Activated CD8-positive, alpha-beta memory T cell treated with anti-CD3 and anti-CD28 coated beads for 36 hours (primary cell): ENCODE measurements around the gene CDH24. TPM values are rescaled to one million over a fixed set of nuclear protein-coding genes. Genes with fewer than 3 reads are reported as not detected.

Experiments used
- CTCF ChIA-PET: fragments of 350-600 bp; sonication (Branson Sonifier 250); formaldehyde crosslinking; loops from one replicate; lab custom pipeline; 2021; ENCODE audit warnings: antibody characterized with exemption; lab: Charles Lee
- POLR2A ChIA-PET: fragments of 350-600 bp; sonication (Branson Sonifier 250); formaldehyde crosslinking; loops from one replicate; lab custom pipeline; 2021; ENCODE audit warnings: antibody characterized with exemption; lab: Charles Lee
- total RNA-seq, 2 experiments: library from RNA; stranded (reverse); gene quantifications; one replicate each; pipeline ENCODE4 v1.2.3, GENCODE V29; 2021

CDH24 gene
- total RNA-seq, 2 experiments from 2014 or later, result 0.53 to 0.82 TPM

DNA sequence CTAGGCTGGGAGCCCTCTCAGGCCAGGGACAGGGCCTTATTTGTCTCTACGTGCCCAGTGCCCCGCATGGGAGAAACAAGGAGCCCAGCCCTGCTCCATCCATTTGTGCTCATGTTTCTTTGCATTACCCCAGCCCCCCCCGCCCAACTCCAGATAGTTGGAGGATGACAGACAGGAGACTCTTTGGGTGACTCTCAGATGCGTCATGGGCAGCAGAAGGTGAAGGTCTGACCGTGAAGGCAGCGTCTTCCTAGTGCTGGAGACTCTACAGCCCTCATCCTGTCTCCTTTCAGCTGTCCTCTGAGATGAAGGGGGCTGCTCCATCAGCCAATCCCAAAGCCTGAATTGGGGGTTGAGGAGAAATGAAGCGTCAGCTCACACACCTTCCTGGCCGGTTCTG is 15.6 kb downstream of the CDH24 start:
- ChIA-PET POLR2A (no interaction called here), CTCF (interaction anchor here (0.6 to 2.2 kb wide), 2 partner anchors 18 to 56 kb away, joined by 3 to 8 read pairs; no protein-coding TSS in a partner anchor)

DNA sequence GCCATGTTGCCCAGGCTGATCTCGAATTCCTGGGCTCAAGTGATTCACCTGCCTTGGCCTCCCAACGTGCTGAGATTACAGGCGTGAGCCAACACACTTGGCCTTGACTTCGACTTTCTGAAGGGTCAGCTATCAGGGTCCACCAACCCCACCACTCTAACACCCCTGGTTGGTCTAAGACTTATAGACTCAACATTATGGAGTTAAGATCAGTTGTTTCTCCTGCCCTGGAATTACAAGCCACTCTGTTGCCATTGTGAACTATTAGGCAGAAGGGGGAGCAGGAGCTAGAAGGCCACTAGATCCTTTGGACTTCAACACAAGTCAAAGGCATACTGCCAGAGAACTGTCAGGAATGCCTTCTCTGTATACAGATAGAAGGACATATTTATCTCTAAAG is 17.2 kb downstream of the CDH24 start:
- CTCF ChIA-PET, result interaction anchor here (0.8 to 2.2 kb wide), 4 partner anchors 18 to 57 kb away, joined by 3 to 8 read pairs (median 4); partner anchors contain the start of gene CDH24
- POLR2A ChIA-PET, result no interaction called here

DNA sequence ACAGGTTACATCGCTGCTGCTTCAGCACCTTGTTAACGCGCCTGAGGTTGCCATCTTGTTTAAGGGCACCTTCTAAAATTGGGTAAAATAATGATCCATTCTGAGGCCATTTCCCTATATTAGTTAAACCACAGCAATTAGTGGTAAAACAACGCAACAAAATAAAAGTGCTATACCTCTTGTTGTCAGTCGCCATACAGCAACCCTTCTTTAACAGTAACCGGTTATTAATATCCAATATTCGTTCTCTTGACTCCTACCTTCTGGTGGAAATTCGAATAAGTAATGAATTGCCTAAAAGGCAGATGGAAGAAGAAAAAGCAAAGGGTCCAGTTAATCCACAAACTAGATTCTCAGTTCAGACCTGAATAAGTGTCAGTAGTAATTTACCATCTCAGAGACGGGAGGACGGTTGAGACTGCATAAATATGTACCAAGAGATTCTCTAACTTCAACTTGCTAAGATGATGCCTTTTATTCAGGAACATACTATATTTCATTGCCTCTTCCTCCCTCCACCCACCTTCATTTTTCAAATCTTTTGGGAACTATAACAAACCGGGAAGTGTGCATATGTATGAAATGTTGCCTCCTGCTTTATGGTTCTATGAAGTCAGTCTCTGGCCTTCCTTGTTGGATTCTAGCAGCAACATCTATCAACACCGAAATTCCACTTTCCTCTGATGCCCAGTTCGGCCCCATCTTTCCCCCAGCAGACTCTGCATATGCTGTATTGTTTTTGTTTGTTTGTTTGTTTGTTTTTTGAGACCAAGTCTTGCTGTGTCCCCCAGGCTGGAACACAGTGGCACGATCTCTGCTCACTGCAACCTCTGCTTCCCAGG is 21.8 kb downstream of the CDH24 start:
- CTCF ChIA-PET, result interaction anchor here (0.6 to 2.1 kb wide), 2 partner anchors 16 to 22 kb away, joined by 5 to 8 read pairs; partner anchors contain the start of gene CDH24
- POLR2A ChIA-PET, result interaction anchor here (2.5 kb wide), 1 partner anchor 29 kb away, joined by 12 read pairs; no protein-coding TSS in a partner anchor

DNA sequence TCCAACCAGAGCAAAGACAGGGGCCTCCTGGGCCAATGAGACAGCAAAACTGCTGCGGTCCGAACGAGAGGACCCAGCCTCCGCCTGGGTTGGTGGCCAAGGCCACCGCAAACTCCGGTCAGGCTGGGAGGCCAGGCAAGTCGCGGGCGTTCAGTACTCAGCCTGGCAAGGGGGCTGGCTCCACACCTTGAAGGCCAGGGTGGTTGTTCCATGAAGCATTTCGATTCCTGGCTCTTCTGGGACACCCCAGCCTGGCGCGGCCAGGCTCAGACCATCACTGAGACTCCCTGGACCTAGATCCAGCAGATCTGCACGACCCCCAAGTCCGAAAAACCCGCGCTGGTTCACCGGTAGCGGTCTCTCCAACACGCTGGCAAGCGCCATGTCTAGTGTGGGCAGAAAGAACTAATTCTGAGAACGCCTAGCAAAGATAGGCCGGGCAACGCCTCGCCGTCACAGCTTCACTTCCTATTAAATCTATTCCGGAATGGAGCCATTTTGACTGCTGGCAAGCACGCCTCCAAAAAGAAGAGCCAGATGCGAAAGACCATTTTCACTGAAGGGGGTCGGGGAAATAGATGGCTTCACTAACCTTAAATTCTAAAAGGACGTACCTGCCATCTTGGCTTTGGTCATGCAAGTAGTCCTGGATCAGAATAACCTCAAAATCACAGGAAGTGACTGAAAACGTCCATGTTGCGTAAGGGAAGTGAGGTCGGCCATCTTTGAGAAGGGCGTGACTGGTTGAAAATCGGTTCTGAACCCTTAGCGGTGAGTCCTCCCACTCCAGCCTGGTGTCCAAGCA is 22.6 kb downstream of the CDH24 start, which contains the start of gene PSMB5:
TSS of gene PSMB5 (minus strand) at position 403 of the 805 bp plus-strand sequence. CDS start at position 384, 19 bp downstream.
- ChIA-PET CTCF (interaction anchor here (0.7 to 2.1 kb wide), 4 partner anchors 21 to 42 kb away, joined by 4 to 9 read pairs (median 7); partner anchors contain the start of gene CDH24), POLR2A (interaction anchor here (0.6 to 2.5 kb wide), 2 partner anchors 28 to 44 kb away, joined by 5 to 12 read pairs; no protein-coding TSS in a partner anchor)

DNA sequence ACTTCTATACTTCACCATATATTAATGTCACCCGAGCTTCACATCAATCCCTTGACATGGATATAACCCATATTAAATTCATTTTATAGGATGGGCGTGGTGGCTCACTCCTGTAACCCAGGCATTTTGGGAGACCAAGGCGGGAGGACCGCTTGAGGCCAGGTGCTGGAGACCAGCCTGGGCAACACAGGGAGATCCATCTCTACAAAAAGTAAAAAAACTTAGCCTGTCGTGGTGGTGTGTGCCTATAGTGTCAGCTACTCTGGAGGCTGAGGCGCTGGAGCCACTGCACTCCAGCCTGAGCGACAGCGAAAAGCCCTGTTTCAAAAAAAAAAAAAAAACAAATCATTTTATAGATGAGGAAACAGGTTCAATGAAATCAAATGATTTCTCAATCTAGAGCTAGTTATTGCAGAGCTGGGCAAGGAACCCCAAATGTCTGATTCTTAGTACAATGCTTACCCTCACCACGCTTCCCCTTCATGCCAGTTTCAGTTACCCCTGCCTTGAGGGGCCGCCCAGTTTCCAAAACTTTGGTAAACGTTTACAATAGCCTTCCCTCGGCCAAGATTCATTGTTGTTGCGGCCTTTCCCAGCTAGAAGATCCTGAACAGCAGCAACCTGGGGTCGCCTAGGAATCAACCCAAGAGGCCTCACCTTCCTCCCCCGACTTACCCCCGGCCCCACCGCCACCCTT is 23.4 kb downstream of the CDH24 start:
- POLR2A ChIA-PET, result interaction anchor here (0.6 to 2.5 kb wide), 2 partner anchors 27 to 43 kb away, joined by 5 to 12 read pairs; no protein-coding TSS in a partner anchor
- CTCF ChIA-PET, result interaction anchor here (0.7 to 2.1 kb wide), 6 partner anchors 8 to 41 kb away, joined by 3 to 9 read pairs (median 5); partner anchors contain the start of gene CDH24

DNA sequence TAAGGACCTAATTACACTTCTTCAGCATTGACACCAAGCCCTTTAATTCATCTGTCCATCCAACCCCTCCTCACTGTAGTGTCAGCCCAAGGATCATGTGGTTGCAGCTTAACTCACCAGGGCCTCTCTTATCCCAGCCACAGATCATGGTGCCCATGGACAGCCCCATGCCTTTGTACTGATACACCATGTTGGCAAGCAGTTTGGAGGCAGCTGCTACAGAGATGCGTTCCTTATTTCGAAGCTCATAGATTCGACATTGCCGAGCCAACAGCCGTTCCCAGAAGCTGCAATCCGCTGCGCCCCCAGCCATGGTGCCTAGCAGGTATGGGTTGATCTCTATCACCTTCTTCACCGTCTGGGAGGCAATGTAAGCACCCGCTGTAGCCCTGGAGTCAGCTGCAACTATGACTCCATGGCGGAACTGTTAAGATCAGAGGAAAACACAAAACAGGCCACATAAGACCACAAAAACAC is 24.0 kb downstream of the CDH24 start:
- POLR2A ChIA-PET, result interaction anchor here (2.5 kb wide), 1 partner anchor 26 kb away, joined by 12 read pairs; no protein-coding TSS in a partner anchor
- CTCF ChIA-PET, result interaction anchor here (0.9 to 2.1 kb wide), 5 partner anchors 8 to 40 kb away, joined by 3 to 9 read pairs (median 6); partner anchors contain the start of gene CDH24

DNA sequence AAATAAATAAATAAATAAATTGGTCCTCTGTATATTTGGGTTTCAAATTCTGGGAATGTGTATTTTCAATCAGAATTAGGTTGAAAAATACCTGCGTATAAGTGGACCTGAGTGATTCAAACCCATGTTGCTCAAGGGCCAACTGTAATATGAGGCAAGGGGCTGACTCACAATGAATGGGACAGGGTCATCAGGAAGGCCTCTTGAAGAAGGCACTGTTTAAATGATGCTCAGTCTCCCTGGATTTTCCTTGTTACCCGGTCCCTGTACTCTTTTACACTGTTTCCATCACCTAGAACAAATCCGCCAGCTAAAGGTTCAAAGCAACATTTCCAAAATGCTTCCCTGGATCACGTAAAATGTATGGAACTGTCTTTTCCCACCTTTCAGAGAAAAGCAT is 26.4 kb downstream of the CDH24 start:
- ChIA-PET CTCF (interaction anchor here (0.8 to 2.1 kb wide), 4 partner anchors 25 to 45 kb away, joined by 3 to 7 read pairs (median 4); partner anchors contain the start of gene CDH24), POLR2A (no interaction called here)

DNA sequence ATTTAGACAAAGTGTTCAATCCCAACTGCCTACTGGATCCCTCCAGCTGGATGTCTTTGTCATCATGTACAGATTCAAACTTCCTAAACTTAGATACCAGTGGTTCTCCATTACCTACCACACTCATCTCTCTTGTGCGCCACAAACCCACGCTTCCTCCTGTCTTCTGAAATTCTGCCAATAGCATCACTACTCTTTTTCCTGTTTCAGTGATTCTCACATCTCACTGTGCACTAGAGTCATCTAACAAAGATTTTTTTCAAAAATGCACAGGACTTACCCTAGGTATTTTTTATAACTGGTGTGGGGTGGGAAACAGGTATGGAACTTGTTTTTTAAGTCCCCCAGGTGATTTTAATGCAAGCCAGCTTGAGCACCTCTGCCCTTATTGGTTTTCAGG is 28.5 kb downstream of the CDH24 start:
- ChIA-PET CTCF (interaction anchor here (0.5 to 5.1 kb wide), 5 partner anchors 22 to 1419 kb away, joined by 3 to 18 read pairs (median 3); no protein-coding TSS in a partner anchor), POLR2A (interaction anchor here (0.6 to 1.0 kb wide), 3 partner anchors 19 to 263 kb away, joined by 3 read pairs; partner anchors contain the start of gene OXA1L)

DNA sequence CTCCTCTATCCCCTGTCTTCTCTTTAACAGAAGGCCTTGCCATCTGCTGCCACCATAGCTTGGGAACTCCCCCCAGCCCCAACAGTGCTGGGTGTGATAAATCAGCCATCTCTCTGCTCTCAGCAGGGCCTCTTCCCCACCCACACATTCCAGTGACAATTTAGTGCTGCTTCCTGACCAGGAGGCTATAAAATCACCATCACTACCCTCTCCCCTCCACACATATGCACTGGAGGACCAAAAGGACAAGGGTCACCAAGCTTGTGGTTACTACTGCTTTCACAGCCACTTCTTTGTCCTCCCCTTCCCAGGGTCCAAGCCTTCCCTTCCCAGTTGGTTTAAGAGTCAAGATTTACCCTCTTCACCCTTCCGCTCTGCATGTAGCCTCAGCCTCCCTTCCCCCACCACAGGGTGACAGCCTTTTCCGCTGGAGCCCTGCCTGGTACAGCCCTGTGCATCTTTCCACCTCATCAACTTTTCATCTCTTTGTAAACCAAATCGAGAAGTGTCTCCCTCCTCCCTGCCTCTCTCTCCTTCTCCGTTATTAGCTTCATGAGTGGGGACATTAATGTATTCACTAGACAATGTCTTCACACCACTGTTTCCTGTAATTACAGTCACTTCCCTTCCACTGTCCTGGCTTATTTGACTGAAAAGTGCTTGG is 32.0 kb downstream of the CDH24 start:
- ChIA-PET CTCF (interaction anchor here (1.5 to 5.1 kb wide), 4 partner anchors 8 to 39 kb away, joined by 3 to 18 read pairs (median 6); no protein-coding TSS in a partner anchor), POLR2A (interaction anchor here (1.4 kb wide), 1 partner anchor 31 kb away, joined by 4 read pairs; no protein-coding TSS in a partner anchor)

DNA sequence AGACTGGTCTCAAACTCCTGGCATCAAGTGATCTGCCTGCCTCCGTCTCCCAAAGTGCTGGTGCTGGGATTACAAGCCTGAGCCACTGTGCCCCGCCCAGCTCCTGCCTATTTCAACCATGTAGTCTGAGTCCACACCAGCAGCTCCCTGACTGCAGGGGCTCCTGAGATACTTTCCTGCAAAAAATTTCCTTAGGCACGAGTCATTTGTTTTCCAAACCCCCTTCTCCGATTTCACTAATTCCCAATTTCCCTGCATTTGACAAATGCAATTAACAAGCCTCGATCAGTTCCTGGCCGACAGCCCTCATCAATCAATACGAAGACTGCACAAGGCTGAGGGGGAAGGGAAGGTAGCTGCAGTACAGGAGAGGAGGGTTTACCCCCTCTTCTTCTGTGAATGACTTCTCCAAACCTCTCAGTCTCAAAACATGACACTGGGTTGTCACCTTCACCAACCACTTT is 32.7 kb downstream of the CDH24 start:
- CTCF ChIA-PET, result interaction anchor here (1.5 to 2.2 kb wide), 4 partner anchors 9 to 34 kb away, joined by 3 to 7 read pairs (median 4); no protein-coding TSS in a partner anchor
- POLR2A ChIA-PET, result interaction anchor here (1.4 kb wide), 1 partner anchor 30 kb away, joined by 4 read pairs; no protein-coding TSS in a partner anchor

DNA sequence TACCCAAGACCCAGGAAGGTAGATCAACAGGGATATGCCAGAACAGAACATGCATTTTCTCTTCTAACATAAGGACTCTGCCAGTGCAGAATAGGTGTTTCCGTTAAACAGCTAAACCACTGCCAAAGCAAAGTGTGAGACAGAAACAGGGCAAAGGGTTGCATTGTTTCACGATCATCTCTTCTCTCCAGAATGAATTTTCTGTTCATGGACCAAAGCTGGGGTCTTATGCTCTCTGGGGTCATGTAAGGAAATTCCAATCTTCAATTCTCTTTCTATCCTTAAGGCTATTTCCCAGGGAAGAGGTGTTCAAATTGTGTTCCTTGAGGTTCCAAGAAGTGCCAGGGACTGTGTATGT is 33.5 kb downstream of the CDH24 start:
- ChIA-PET CTCF (interaction anchor here (1.6 to 2.2 kb wide), 3 partner anchors 17 to 35 kb away, joined by 4 to 7 read pairs (median 5); no protein-coding TSS in a partner anchor), POLR2A (interaction anchor here (0.6 kb wide), 1 partner anchor 22 kb away, joined by 6 read pairs; no protein-coding TSS in a partner anchor)

DNA sequence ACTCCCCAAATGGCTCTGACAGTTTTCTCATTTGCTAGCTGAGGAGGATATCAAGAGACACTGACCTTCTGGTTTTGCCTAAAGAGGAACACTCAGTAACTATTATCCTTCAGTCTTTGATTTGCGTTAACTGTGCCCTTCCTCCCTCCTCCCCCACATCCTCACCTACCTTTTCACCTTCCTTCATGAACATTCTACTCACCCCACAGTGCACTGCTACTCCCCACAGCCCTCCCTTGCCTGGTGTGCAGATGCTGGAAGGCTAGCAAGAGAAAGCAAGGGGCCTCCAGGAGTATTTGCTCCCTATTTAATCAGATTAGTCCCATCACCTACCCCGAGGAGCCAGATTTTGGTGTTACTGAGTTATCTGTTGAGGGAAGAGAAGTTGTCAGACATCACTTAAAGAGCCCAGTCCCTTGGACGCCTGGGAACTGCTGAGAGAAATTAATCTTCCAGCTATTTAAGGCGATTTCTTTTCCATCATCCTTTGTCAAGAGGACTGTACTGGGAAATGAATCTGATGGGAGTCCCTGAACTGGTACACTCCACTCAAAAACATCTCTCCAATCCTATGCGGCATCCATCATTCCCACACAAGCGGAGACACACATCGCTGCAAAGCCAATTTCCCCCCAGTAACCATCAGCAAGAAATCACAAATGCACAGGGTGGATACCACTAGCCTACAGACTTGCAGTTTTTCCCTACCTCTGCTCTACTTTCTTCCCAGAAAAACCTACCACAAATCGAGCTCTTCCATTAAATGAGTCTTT is 34.1 kb downstream of the CDH24 start:
- ChIA-PET CTCF (interaction anchor here (1.6 to 2.2 kb wide), 3 partner anchors 16 to 35 kb away, joined by 4 to 7 read pairs (median 5); no protein-coding TSS in a partner anchor), POLR2A (interaction anchor here (0.6 kb wide), 1 partner anchor 22 kb away, joined by 6 read pairs; no protein-coding TSS in a partner anchor)

DNA sequence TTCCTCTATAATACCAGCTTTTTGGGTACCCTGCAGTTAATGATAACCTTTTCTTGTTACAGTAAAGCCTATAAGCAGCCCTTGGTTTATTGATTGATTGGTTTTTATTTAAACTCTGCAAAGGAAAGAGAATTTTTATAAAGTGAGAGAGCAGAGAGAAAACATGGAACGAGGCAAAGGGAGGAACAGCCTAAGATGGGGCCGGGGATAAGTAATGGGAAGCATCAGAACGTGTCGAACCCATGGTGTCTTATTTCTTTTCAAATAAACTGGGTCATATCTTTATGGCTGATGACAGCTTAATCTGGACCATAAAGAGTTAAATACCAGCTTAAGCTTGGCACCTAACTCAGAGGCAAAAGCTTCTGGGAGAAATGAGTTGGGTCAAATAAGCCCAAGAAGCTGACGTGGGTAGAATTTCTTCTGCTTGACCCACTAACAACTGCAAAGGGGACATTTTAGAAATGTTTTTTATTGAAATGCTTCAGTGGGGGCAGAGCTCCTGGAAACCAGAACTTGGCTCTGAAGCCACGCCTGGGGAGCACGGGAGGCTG is 35.4 kb downstream of the CDH24 start:
- ChIA-PET CTCF (interaction anchor here (0.6 to 1.5 kb wide), 2 partner anchors 27 to 1221 kb away, joined by 3 to 6 read pairs; no protein-coding TSS in a partner anchor), POLR2A (interaction anchor here (0.6 kb wide), 1 partner anchor 20 kb away, joined by 14 read pairs; no protein-coding TSS in a partner anchor)

DNA sequence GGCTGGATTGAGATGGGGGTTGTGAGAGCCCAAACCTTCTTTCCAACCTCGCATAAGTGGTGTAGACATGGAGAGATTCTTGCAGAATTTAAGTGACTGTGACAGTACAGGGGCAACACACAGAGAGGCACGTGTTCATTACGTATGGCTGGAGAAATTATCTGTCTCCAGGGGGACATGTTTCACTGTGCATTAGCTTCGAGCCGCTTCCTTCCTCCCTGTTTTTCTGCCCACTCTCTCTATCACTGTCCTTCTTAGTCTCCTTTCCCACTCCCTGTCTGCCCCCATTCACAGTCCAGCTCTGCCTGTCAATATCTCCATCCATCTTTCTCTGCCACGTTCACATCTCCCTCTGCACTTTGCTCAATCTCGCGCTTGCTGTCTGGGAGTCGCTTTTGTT is 35.9 kb downstream of the CDH24 start:
- ChIA-PET CTCF (interaction anchor here (0.6 to 1.5 kb wide), 3 partner anchors 15 to 1221 kb away, joined by 3 to 6 read pairs (median 4); no protein-coding TSS in a partner anchor), POLR2A (interaction anchor here (0.6 kb wide), 1 partner anchor 19 kb away, joined by 14 read pairs; no protein-coding TSS in a partner anchor)
